ENCODE measurements around the gene DLG2.

The DLG2 gene

GRCh38 chr11:83472806-83473205, 2154.3 kb downstream of the DLG2 start:
- no peak overlapping the region for H3K27ac ChIP-seq (ENCODE audit: insufficient read depth in 1 of 2, low read depth in 1 of 2, low read length in 2 of 2, poor library complexity in 1 of 2, severe bottlenecking in 2 of 2)
- no peak for DNase-seq
- H3K9me3 ChIP-seq (ENCODE audit: control extremely low read depth in 1 of 5, control insufficient read depth in 4 of 5, insufficient read depth in 2 of 5, low read depth in 1 of 5, low read length in 4 of 5): no peaks in the 10 kb centered on the region
- ChIA-PET CTCF (no interaction called here), POLR2A (no interaction called here)
- no peaks in the 10 kb centered on the region for H3K27me3 ChIP-seq (replicated peaks in 2 of 5; ENCODE audit: control insufficient read depth in 4 of 5, insufficient read depth in 5 of 5, low read length in 4 of 5)
- H3K4me3 ChIP-seq (ENCODE audit: control insufficient read depth in 1 of 7, extremely low read depth in 1 of 7, insufficient read depth in 4 of 7, low read depth in 2 of 7, low read length in 6 of 7): peak overlapping the region in 3 of 7 experiments; percentile 39 to 51 (median 43)
- H3K4me1 ChIP-seq (ENCODE audit: control extremely low read depth in 1 of 4, control insufficient read depth in 4 of 4, insufficient read depth in 4 of 4, low read length in 3 of 4): peaks cover 0 to 8% (median 0%) of the 10 kb centered on the region in 4 experiments
- H3K36me3 ChIP-seq (ENCODE audit: control insufficient read depth in 4 of 4, insufficient read depth in 4 of 4, low read length in 3 of 4): no peaks in the 10 kb centered on the region

DNA sequence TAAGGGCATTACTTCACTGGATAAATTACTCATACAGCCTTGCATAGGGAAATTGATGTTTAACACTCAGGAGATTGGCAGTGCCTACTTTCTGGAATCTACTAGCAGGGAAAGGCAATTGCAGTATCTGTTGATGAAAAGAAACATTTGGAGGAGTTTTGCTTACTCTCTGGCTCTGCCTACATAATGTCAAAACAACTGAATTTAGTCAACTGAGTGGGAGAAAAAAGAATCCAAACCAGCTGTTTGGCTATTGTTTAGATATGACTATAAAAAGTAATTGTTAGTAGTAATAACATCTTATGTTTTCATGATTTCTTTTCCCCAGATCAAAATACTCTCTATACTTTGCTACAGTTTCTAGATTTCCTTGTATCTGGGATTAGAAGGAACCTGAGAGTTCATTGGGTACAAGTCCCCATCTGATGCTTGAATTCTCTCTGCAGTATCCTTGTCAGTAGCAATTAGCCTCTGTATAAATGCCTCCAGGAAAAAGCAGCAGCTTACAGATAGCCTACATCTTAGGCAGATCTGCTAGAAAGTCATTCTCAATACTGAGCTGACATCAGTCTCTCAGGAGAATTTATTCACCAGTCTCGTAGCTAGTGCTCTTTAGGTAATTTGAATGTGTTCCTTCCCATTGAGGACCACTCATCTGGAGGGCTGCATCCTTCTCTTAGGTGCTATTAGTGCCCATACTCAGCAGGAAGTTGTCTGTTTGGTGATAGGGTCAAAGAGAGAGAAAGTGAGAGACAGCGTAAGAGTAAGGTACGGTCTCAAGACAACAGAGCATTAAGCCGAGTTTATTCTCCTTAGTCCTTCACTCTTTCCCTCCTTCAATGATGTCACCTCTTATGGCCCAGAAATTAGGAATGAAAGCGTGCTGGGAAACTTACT, 2155.1 kb downstream of the DLG2 start:
- Histone ChIP-seq H3K36me3 (ENCODE audit: control insufficient read depth in 4 of 4, insufficient read depth in 4 of 4, low read length in 3 of 4) (no peaks in the 10 kb centered on the region), H3K9me3 (ENCODE audit: control extremely low read depth in 1 of 5, control insufficient read depth in 4 of 5, insufficient read depth in 2 of 5, low read depth in 1 of 5, low read length in 4 of 5) (no peaks in the 10 kb centered on the region), H3K27me3 (replicated peaks in 2 of 5; ENCODE audit: control insufficient read depth in 4 of 5, insufficient read depth in 5 of 5, low read length in 4 of 5) (no peaks in the 10 kb centered on the region), H3K4me1 (ENCODE audit: control extremely low read depth in 1 of 4, control insufficient read depth in 4 of 4, insufficient read depth in 4 of 4, low read length in 3 of 4) (peaks cover 0 to 8% (median 0%) of the 10 kb centered on the region in 4 experiments), H3K27ac (ENCODE audit: insufficient read depth in 1 of 2, low read depth in 1 of 2, low read length in 2 of 2, poor library complexity in 1 of 2, severe bottlenecking in 2 of 2) (no peak overlapping the region), H3K4me3 (ENCODE audit: control insufficient read depth in 1 of 7, extremely low read depth in 1 of 7, insufficient read depth in 4 of 7, low read depth in 2 of 7, low read length in 6 of 7) (peak overlapping the region in 3 of 7 experiments; percentile 39 to 51 (median 43))
- DNase-seq: no peak
- ChIA-PET CTCF (no interaction called here), POLR2A (no interaction called here)
- WGBS (ENCODE audit: insufficient coverage): 0% methylated on average over 1 of the region's 5 CpGs

DNA sequence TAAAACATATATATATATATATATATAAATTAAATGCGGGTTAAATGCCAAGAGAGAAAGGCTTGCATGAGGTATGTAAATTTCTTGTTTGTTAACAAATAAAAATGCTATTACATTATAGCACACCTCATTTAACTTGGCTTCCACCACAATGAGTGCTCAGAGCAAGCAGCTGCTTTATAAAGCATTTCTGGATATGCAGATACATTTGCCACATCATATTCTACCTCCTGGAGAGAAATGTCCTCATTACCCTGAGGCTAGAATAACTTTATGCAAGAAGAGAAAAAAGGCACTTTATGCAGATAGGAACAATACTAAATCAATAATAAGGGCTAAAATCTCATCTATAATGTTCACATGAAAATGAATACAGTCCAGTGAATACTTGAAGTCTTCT, 2159.3 kb downstream of the DLG2 start:
- peaks cover 0 to 6% (median 0%) of the 10 kb centered on the region in 4 experiments for H3K4me1 ChIP-seq (ENCODE audit: control extremely low read depth in 1 of 4, control insufficient read depth in 4 of 4, insufficient read depth in 4 of 4, low read length in 3 of 4)
- POLR2A ChIA-PET: no interaction called here

GRCh38 chr11:83464160-83464944, 2162.8 kb downstream of the DLG2 start:
- DNase-seq: no peak
- Histone ChIP-seq H3K27me3 (replicated peaks in 2 of 5; ENCODE audit: control insufficient read depth in 4 of 5, insufficient read depth in 5 of 5, low read length in 4 of 5) (no peaks in the 10 kb centered on the region), H3K9me3 (ENCODE audit: control extremely low read depth in 1 of 5, control insufficient read depth in 4 of 5, insufficient read depth in 2 of 5, low read depth in 1 of 5, low read length in 4 of 5) (no peaks in the 10 kb centered on the region), H3K36me3 (ENCODE audit: control insufficient read depth in 4 of 4, insufficient read depth in 4 of 4, low read length in 3 of 4) (no peaks in the 10 kb centered on the region), H3K4me3 (ENCODE audit: control insufficient read depth in 1 of 7, extremely low read depth in 1 of 7, insufficient read depth in 4 of 7, low read depth in 2 of 7, low read length in 6 of 7) (no peak overlapping the region), H3K27ac (ENCODE audit: insufficient read depth in 1 of 2, low read depth in 1 of 2, low read length in 2 of 2, poor library complexity in 1 of 2, severe bottlenecking in 2 of 2) (no peak overlapping the region), H3K4me1 (ENCODE audit: control extremely low read depth in 1 of 4, control insufficient read depth in 4 of 4, insufficient read depth in 4 of 4, low read length in 3 of 4) (no peaks in the 10 kb centered on the region)
- ChIA-PET CTCF (no interaction called here), POLR2A (no interaction called here)
- 100% methylated on average over 3 of the region's 3 CpGs for WGBS (ENCODE audit: insufficient coverage)

More for the DNA sequence above, 2159.3 kb downstream of the DLG2 start:
- Histone ChIP-seq H3K27me3 (replicated peaks in 2 of 5; ENCODE audit: control insufficient read depth in 4 of 5, insufficient read depth in 5 of 5, low read length in 4 of 5) (no peaks in the 10 kb centered on the region), H3K36me3 (ENCODE audit: control insufficient read depth in 4 of 4, insufficient read depth in 4 of 4, low read length in 3 of 4) (no peaks in the 10 kb centered on the region), H3K4me3 (ENCODE audit: control insufficient read depth in 1 of 7, extremely low read depth in 1 of 7, insufficient read depth in 4 of 7, low read depth in 2 of 7, low read length in 6 of 7) (no peak overlapping the region), H3K27ac (ENCODE audit: insufficient read depth in 1 of 2, low read depth in 1 of 2, low read length in 2 of 2, poor library complexity in 1 of 2, severe bottlenecking in 2 of 2) (no peak overlapping the region), H3K9me3 (ENCODE audit: control extremely low read depth in 1 of 5, control insufficient read depth in 4 of 5, insufficient read depth in 2 of 5, low read depth in 1 of 5, low read length in 4 of 5) (no peaks in the 10 kb centered on the region)
- CTCF ChIA-PET: no interaction called here
- no peak for DNase-seq
- WGBS (ENCODE audit: insufficient coverage): no CpG with 5 or more reads among the region's 1 CpG

DNA sequence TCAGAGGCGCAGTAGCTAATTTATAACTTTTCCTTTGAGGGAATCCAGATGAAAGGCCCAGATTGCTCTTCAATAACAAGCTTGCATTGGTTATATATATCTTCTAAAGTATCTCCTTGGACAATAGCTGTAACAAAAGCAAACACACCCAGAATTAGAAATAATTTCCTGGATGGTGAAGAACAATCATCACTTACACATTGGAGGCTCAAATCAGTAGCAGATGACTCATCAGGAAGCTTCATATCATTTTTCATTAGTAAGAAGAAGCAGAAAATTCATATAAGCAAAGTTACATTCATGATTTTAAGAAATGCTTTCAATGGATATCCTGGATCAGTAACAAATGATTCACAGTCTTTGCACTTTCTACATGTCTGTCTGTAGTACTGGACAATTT, 2167.3 kb downstream of the DLG2 start:
- WGBS (ENCODE audit: insufficient coverage): no CpG with 5 or more reads among the region's 1 CpG
- Histone ChIP-seq H3K27ac (ENCODE audit: insufficient read depth in 1 of 2, low read depth in 1 of 2, low read length in 2 of 2, poor library complexity in 1 of 2, severe bottlenecking in 2 of 2) (no peak overlapping the region), H3K9me3 (ENCODE audit: control extremely low read depth in 1 of 5, control insufficient read depth in 4 of 5, insufficient read depth in 2 of 5, low read depth in 1 of 5, low read length in 4 of 5) (no peaks in the 10 kb centered on the region), H3K4me1 (ENCODE audit: control extremely low read depth in 1 of 4, control insufficient read depth in 4 of 4, insufficient read depth in 4 of 4, low read length in 3 of 4) (no peaks in the 10 kb centered on the region), H3K36me3 (ENCODE audit: control insufficient read depth in 4 of 4, insufficient read depth in 4 of 4, low read length in 3 of 4) (no peaks in the 10 kb centered on the region), H3K4me3 (ENCODE audit: control insufficient read depth in 1 of 7, extremely low read depth in 1 of 7, insufficient read depth in 4 of 7, low read depth in 2 of 7, low read length in 6 of 7) (no peak overlapping the region), H3K27me3 (replicated peaks in 2 of 5; ENCODE audit: control insufficient read depth in 4 of 5, insufficient read depth in 5 of 5, low read length in 4 of 5) (no peaks in the 10 kb centered on the region)
- POLR2A ChIA-PET: no interaction called here
- CTCF ChIA-PET: no interaction called here
- DNase-seq: no peak

GRCh38 chr11:83456566-83456965, 2170.6 kb downstream of the DLG2 start:
- WGBS (ENCODE audit: insufficient coverage): 93% methylated on average over 8 of the region's 8 CpGs
- Histone ChIP-seq H3K9me3 (ENCODE audit: control extremely low read depth in 1 of 5, control insufficient read depth in 4 of 5, insufficient read depth in 2 of 5, low read depth in 1 of 5, low read length in 4 of 5) (no peaks in the 10 kb centered on the region), H3K36me3 (ENCODE audit: control insufficient read depth in 4 of 4, insufficient read depth in 4 of 4, low read length in 3 of 4) (no peaks in the 10 kb centered on the region), H3K4me3 (ENCODE audit: control insufficient read depth in 1 of 7, extremely low read depth in 1 of 7, insufficient read depth in 4 of 7, low read depth in 2 of 7, low read length in 6 of 7) (no peak overlapping the region), H3K27me3 (replicated peaks in 2 of 5; ENCODE audit: control insufficient read depth in 4 of 5, insufficient read depth in 5 of 5, low read length in 4 of 5) (no peaks in the 10 kb centered on the region), H3K27ac (ENCODE audit: insufficient read depth in 1 of 2, low read depth in 1 of 2, low read length in 2 of 2, poor library complexity in 1 of 2, severe bottlenecking in 2 of 2) (no peak overlapping the region), H3K4me1 (ENCODE audit: control extremely low read depth in 1 of 4, control insufficient read depth in 4 of 4, insufficient read depth in 4 of 4, low read length in 3 of 4) (no peaks in the 10 kb centered on the region)
- DNase-seq: no peak
- CTCF ChIA-PET: no interaction called here
- POLR2A ChIA-PET: no interaction called here

DNA sequence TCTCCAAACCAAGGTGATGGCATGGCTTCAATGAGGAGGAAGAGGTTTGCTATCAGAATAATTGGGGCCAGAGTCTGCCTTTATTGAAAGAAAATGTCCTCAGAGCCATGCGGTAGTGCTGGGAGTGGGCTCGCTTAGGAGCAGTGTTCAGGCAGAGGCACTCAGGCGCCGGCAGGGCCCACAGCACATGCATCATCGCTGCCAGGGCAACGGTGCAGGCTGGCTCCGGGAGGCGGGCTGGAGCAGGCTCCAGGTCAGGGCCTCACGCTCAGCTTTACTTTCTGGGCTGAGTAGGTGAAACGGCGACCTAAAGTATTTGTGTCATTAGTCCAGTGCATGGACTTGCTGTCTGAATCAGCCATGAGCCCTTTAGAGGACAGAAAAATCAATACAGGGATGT, 2171.1 kb downstream of the DLG2 start:
- DNase-seq: no peak
- no peak overlapping the region for H3K27ac ChIP-seq (ENCODE audit: insufficient read depth in 1 of 2, low read depth in 1 of 2, low read length in 2 of 2, poor library complexity in 1 of 2, severe bottlenecking in 2 of 2)
- no peaks in the 10 kb centered on the region for H3K4me1 ChIP-seq (ENCODE audit: control extremely low read depth in 1 of 4, control insufficient read depth in 4 of 4, insufficient read depth in 4 of 4, low read length in 3 of 4)
- no peaks in the 10 kb centered on the region for H3K36me3 ChIP-seq (ENCODE audit: control insufficient read depth in 4 of 4, insufficient read depth in 4 of 4, low read length in 3 of 4)
- POLR2A ChIA-PET: no interaction called here
- CTCF ChIA-PET: no interaction called here
- no peaks in the 10 kb centered on the region for H3K27me3 ChIP-seq (replicated peaks in 2 of 5; ENCODE audit: control insufficient read depth in 4 of 5, insufficient read depth in 5 of 5, low read length in 4 of 5)
- no peaks in the 10 kb centered on the region for H3K9me3 ChIP-seq (ENCODE audit: control extremely low read depth in 1 of 5, control insufficient read depth in 4 of 5, insufficient read depth in 2 of 5, low read depth in 1 of 5, low read length in 4 of 5)
- no peak overlapping the region for H3K4me3 ChIP-seq (ENCODE audit: control insufficient read depth in 1 of 7, extremely low read depth in 1 of 7, insufficient read depth in 4 of 7, low read depth in 2 of 7, low read length in 6 of 7)
- 81% methylated on average over 11 of the region's 11 CpGs for WGBS (ENCODE audit: insufficient coverage)

Data from common myeloid progenitor, CD34-positive (primary cell).